Astrocyte of the spinal cord (primary cell): Measurements from ENCODE around the gene CCDC107.
"Not testable (repeated sequence)": the region's sequence is repeated elsewhere in the genome, so short reads cannot be mapped to it uniquely, and the experiment has no call there.

Source experiments
- DNase-seq: peaks from one replicate; pipeline ENCODE4 v3.0.0; 2011; ENCODE audit warnings: low read depth, low spot score
- H3K4me3 ChIP-seq: 2 replicates; pipeline ENCODE4 v1.5.1; 2011; ENCODE audit warnings: low read depth, mild to moderate bottlenecking, low read length, moderate library complexity
- in situ Hi-C: cut with HindIII; loops from 2 replicates; pipeline ENCODE4 v1.10.0; 2017; ENCODE audit warnings: low sequenced_read_pairs
- TF ChIP-seq, protein P1 (sequence below): IDR thresholded peaks from 2 replicates; pipeline ENCODE4 v1.5.1; 2012; ENCODE audit warnings: low read depth, mild to moderate bottlenecking, low read length, inconsistent platforms

Gene CCDC107, protein sequence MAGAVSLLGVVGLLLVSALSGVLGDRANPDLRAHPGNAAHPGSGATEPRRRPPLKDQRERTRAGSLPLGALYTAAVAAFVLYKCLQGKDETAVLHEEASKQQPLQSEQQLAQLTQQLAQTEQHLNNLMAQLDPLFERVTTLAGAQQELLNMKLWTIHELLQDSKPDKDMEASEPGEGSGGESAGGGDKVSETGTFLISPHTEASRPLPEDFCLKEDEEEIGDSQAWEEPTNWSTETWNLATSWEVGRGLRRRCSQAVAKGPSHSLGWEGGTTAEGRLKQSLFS

DNA sequence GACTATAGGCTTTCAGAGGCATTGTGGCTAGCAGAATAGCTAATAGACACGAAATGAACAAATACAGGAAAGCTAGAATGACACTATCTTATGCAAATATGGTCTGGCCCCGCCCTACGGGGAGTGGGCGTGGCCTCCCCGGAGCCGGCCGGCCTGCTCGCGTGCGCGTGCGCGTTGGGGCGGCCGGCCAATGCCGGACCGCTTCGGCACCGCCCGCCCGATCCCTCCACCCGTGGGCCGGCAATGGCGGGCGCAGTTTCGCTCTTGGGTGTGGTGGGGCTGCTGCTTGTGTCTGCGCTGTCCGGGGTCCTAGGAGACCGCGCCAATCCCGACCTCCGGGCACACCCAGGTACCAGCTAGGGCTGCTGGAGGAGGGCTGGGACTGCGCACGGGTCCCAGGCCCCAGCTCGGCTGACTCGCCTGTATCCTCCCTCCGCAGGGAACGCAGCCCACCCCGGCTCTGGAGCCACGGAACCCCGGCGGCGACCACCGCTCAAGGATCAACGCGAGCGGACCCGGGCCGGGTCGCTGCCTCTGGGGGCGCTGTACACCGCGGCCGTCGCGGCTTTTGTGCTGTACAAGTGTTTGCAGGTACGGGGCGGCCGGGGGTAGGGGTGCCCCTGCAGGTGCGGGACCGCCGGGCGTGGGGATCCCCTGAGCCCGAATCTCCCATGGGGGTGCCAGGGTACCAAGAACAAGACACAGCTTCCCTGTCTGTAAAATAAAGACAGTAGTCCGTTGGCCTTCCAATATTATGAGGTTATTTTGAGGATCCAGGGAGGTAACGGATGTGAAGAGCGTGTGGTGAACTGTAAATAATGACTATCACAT lies at the start of gene CCDC107:
Gene CCDC107, plus strand, starts transcription at position 156 of the 831 bp plus-strand sequence. Its CDS starts 88 bp downstream, at position 244.
- DNase-seq = peak; percentile 88
- TF ChIP-seq, protein P1, sequence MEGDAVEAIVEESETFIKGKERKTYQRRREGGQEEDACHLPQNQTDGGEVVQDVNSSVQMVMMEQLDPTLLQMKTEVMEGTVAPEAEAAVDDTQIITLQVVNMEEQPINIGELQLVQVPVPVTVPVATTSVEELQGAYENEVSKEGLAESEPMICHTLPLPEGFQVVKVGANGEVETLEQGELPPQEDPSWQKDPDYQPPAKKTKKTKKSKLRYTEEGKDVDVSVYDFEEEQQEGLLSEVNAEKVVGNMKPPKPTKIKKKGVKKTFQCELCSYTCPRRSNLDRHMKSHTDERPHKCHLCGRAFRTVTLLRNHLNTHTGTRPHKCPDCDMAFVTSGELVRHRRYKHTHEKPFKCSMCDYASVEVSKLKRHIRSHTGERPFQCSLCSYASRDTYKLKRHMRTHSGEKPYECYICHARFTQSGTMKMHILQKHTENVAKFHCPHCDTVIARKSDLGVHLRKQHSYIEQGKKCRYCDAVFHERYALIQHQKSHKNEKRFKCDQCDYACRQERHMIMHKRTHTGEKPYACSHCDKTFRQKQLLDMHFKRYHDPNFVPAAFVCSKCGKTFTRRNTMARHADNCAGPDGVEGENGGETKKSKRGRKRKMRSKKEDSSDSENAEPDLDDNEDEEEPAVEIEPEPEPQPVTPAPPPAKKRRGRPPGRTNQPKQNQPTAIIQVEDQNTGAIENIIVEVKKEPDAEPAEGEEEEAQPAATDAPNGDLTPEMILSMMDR = peak; percentile 58
- in situ Hi-C loops = no loop called here
- peak within 1 kb of the TSS; percentile 86 for H3K4me3 ChIP-seq

DNA sequence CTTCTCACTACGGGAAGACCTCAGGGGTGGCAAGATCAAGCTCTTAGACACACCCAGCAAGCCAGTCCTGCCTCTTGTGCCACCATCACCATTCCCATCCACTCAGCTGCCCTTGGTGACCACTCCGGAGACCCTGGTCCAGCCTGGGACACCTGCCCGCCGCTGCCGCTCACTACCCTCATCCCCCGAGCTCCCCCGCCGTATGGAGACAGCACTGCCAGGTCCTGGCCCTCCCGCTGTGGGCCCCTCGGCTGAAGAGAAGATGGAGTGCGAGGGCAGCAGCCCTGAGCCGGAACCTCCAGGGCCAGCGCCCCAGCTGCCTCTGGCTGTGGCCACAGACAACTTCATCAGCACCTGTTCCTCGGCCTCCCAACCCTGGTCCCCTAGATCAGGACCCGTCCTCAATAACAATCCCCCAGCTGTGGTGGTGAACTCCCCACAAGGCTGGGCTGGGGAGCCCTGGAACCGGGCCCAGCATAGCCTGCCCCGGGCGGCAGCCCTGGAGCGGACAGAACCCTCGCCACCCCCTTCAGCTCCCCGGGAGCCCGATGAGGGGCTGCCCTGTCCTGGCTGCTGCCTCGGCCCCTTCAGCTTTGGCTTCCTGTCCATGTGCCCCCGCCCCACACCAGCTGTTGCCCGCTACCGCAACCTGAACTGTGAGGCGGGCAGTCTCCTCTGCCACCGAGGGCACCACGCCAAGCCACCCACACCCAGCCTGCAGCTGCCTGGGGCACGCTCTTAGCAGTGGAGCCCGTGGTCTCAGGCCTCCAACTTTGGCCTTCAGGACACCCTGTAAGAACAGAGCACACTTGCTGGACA lies 48.9 kb upstream of the CCDC107 start:
- TF ChIP-seq, protein P1 = no peak
- in situ Hi-C loops = no loop called here
- no peak for DNase-seq
- no peak overlapping the region for H3K4me3 ChIP-seq

DNA sequence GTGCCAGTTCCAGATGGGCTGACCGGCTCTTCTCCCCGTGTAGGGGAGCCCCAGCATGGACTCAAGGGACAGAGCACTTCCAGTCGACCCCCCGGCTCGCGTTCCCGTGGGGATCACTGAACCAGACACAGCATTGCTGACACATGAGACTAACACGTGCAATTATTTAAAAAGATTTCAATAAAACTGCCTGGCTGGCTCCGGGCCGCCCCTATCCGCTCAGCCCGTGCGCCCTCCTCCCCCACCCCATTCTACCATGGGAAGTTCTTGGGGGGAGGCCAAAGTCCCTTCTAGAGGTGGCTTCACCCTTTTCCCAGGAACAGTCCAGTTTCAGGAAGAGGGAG lies 48.3 kb upstream of the CCDC107 start:
- DNase-seq = no peak
- TF ChIP-seq, protein P1 = no peak
- in situ Hi-C loops = no loop called here
- no peak overlapping the region for H3K4me3 ChIP-seq

DNA sequence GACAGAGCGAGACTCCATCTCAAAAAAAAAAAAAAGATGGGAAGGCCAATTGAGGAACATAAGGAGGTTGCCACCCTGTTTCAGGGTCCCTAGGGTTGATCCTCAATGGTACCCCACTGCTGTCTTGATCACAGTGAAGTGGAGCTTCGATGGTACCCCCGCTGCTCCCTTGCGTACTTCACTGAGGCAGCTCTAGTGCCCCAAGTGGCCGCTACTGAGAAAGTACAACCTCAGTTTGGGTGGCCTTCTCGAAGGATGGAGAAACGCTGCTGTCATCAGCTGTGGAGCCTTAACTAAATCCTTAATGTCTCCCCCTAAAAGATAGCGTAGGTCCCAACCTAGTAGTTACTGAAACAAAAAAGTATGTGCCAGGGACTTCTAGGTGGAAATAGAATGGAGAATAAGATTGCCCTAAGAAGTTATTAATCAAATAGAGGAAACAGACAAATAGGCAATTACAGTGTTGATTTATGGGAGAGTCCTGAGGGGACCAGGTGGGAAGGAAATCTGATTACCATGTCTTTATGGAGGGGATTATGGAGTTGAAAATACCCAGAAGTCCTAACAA lies 46.8 kb upstream of the CCDC107 start:
- H3K4me3 ChIP-seq = no peak overlapping the region
- TF ChIP-seq, protein P1 = peak; percentile 83
- peak; percentile 38 for DNase-seq
- in situ Hi-C loops = no loop called here

DNA sequence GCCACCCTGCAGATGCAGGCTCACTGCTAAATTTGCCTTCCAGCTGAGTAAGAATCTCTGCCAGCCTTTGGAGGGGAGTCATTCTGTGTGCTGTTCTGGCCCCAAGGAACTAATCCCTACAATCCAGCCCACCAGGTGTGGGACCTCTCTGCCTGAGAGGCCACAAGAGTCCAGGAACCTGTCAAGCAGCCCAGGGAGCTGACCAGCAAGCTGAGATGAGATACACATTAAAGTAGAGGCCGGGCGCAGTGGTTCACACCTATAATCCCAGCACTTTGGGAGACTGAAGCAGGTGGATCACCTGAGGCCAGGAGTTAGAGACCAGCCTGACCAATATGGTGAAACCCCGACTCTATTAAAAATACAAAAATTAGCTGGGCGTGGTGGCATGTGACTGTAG lies 46.0 kb upstream of the CCDC107 start:
- H3K4me3 ChIP-seq, in situ Hi-C loops, DNase-seq: not testable (repeated sequence)

DNA sequence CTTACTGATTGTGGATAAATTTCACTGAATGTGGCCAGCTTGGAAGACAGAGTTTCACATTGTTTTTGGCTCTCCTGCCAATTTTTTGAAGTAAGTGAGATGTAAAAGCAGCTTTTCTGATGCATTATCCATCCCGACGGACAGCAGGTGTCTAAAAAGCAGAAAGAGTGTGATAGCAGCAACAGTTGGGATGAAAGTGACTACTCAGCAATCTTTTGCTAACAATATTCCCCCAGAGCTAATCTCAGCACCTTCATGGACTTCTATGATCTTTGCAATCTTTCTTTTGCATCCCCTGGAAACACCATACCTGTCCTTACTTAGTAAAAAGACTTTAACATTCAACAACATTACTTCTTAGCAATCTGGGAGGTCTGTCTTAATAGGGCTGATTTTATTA lies 45.2 kb upstream of the CCDC107 start:
- no peak for DNase-seq
- in situ Hi-C loops = no loop called here
- TF ChIP-seq, protein P1 = no peak
- H3K4me3 ChIP-seq = no peak overlapping the region
